Osteocyte (in vitro differentiated cells): Measurements from ENCODE around the gene CNTN1. TPM values are rescaled to one million over a fixed set of nuclear protein-coding genes. Genes with fewer than 3 reads are reported as not detected.

Experiments used
- DNase-seq: peaks from one replicate; pipeline ENCODE4 v3.0.0; 2021; ENCODE audit warnings: mixed read lengths; ENCODE audit not compliant: unreplicated experiment; ENCODE audit errors: extremely low spot score
- H3K27ac Mint-ChIP-seq: one replicate; pipeline ENCODE4 v1.8.0; 2021; ENCODE audit warnings: mild to moderate bottlenecking, mixed read lengths; ENCODE audit not compliant: unreplicated experiment
- H3K27me3 Mint-ChIP-seq: one replicate; pipeline ENCODE4 v1.8.0; 2021; ENCODE audit warnings: mixed read lengths; ENCODE audit not compliant: unreplicated experiment
- H3K36me3 Mint-ChIP-seq: one replicate; pipeline ENCODE4 v1.8.0; 2021; ENCODE audit warnings: mixed read lengths; ENCODE audit not compliant: unreplicated experiment
- H3K4me1 Mint-ChIP-seq: one replicate; pipeline ENCODE4 v1.8.0; 2021; ENCODE audit warnings: mixed read lengths; ENCODE audit not compliant: unreplicated experiment
- H3K4me3 Mint-ChIP-seq: one replicate; pipeline ENCODE4 v1.8.0; 2021; ENCODE audit warnings: mild to moderate bottlenecking, moderate library complexity, mixed read lengths; ENCODE audit not compliant: unreplicated experiment
- H3K9me3 Mint-ChIP-seq: one replicate; pipeline ENCODE4 v1.8.0; 2021; ENCODE audit warnings: mixed read lengths; ENCODE audit not compliant: unreplicated experiment
- CTCF ChIP-seq: fragments of 200-600 bp; sonication (generic); IDR thresholded peaks from 2 replicates; pipeline ENCODE4 v1.5.0; 2021; ENCODE audit warnings: antibody characterized with exemption, mild to moderate bottlenecking, moderate library complexity
- total RNA-seq: library from RNA; stranded (reverse); gene quantifications from 2 replicates; pipeline ENCODE4 v1.2.1, GENCODE V29; 2021

CNTN1 gene
- total RNA-seq, 1 donor from 2014 or later, result 1.8 TPM

DNA sequence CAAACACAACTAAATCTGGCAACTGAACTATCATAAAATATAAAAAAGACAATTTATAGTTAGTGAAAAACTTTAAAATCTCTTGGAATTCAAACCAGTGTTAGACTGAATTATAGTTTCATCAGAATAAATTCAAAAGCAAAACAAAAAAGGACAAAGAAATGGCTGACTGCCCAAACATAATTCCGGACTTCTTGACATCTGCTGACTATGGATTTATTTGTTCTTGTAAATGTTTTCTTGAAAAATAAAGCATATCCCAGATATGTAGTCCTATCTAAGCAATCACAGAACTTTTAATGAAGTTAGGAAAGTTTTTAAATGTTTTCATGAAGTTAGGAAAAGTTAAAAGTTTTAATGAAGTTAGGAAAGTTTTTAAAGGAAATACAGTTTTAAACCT, 45.8 kb upstream of the CNTN1 start:
- no peaks in the 10 kb centered on the region for H3K36me3 Mint-ChIP-seq
- no peak overlapping the region for H3K27ac Mint-ChIP-seq
- no peak overlapping the region for H3K4me3 Mint-ChIP-seq
- no peak for TF ChIP-seq CTCF
- H3K27me3 Mint-ChIP-seq, result no peaks in the 10 kb centered on the region
- DNase-seq, result no peak
- peaks cover 10% of the 10 kb centered on the region for H3K9me3 Mint-ChIP-seq
- H3K4me1 Mint-ChIP-seq, result no peaks in the 10 kb centered on the region

- Mint-ChIP-seq H3K9me3 (peaks cover 5% of the 10 kb centered on the region), H3K4me1 (no peaks in the 10 kb centered on the region), H3K27ac (no peak overlapping the region), H3K27me3 (no peaks in the 10 kb centered on the region), H3K36me3 (no peaks in the 10 kb centered on the region), H3K4me3 (no peak overlapping the region)
- no peak for TF ChIP-seq CTCF
- no peak for DNase-seq
Observed at GRCh38 chr12:40646911-40647310, 45.3 kb upstream of the CNTN1 start.

- no peak overlapping the region for H3K27ac Mint-ChIP-seq
- TF ChIP-seq CTCF, result no peak
- H3K36me3 Mint-ChIP-seq, result no peaks in the 10 kb centered on the region
- peaks cover 3% of the 10 kb centered on the region for H3K9me3 Mint-ChIP-seq
- no peak overlapping the region for H3K4me3 Mint-ChIP-seq
- no peak for DNase-seq
- H3K27me3 Mint-ChIP-seq, result no peaks in the 10 kb centered on the region
- no peaks in the 10 kb centered on the region for H3K4me1 Mint-ChIP-seq
Observed at GRCh38 chr12:40647651-40648050, 44.6 kb upstream of the CNTN1 start.

DNA sequence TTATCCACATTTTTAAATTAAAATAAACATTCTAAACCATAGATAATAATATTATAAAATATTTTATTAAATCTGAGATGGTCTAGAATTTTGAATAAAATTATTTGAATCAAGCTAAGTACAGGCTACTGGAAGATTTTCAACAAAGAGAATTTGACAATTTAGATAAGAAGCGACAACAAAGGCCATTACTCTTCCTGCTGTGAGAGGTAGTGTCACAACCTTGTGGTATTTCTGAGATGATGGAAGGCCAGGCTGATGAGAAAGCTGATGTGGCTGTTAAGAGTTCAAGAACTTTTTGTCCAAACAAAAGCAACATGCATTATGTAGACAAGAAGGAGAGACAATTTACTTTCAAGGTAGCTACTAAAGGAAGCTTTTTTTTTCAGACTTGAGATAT, 43.7 kb upstream of the CNTN1 start:
- H3K36me3 Mint-ChIP-seq, result no peaks in the 10 kb centered on the region
- no peak overlapping the region for H3K4me3 Mint-ChIP-seq
- H3K27me3 Mint-ChIP-seq, result no peaks in the 10 kb centered on the region
- no peak for TF ChIP-seq CTCF
- no peaks in the 10 kb centered on the region for H3K4me1 Mint-ChIP-seq
- H3K27ac Mint-ChIP-seq, result no peak overlapping the region
- H3K9me3 Mint-ChIP-seq, result no peaks in the 10 kb centered on the region
- DNase-seq, result no peak

GRCh38 chr12:40650038-40650704, 42.1 kb upstream of the CNTN1 start:
- H3K4me3 Mint-ChIP-seq, result no peak overlapping the region
- H3K27ac Mint-ChIP-seq, result no peak overlapping the region
- H3K9me3 Mint-ChIP-seq, result no peaks in the 10 kb centered on the region
- no peaks in the 10 kb centered on the region for H3K36me3 Mint-ChIP-seq
- TF ChIP-seq CTCF, result no peak
- H3K27me3 Mint-ChIP-seq, result no peaks in the 10 kb centered on the region
- no peaks in the 10 kb centered on the region for H3K4me1 Mint-ChIP-seq
- DNase-seq, result no peak
